UCSD-AML1 (cell line): Measurements from ENCODE around the gene DSE.

Experiments
- DNase-seq: peaks from one replicate; lab custom pipeline; 2025; ENCODE audit not compliant: unreplicated experiment; lab: John Stamatoyannopoulos, UW

DSE gene

DNA sequence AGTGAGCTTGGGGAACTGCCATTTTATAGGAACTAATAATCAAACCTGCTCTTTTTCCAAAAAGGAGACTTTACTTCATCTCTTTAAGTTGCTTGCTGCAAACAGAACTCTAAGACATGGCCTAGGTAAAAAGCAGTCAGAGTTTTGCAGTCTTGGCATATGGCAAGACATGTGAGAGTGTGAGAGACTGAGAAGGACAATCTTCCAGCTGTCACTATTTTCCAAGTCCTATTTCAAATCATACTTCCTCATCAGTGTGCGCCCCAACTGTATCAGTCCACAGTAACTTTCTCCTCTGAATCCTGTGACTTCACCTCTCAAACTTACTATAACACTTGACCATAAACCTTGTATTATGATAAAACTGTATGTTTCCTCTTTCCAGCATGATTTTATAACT lies 100.8 kb downstream of the DSE start:
- no peak for DNase-seq

DNA sequence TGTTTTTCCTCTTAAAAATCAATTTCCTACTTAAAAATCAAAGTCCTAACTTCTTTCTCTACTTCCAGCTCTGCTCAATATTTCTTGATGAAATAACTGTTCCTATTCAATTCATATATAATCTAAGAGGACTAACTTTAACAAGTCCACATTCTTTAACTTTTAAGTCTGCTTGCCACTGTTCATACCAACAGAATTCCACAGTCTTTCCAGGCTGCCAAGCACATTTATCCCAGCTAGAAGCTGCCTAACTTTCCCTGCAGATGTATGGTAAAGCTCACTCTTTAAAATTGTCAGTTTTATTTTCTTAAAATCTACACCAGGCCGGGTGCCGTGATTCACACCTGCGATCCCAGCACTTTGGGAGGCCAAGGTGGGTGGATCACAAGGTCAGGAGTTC lies 102.0 kb downstream of the DSE start:
- no peak for DNase-seq

DNA sequence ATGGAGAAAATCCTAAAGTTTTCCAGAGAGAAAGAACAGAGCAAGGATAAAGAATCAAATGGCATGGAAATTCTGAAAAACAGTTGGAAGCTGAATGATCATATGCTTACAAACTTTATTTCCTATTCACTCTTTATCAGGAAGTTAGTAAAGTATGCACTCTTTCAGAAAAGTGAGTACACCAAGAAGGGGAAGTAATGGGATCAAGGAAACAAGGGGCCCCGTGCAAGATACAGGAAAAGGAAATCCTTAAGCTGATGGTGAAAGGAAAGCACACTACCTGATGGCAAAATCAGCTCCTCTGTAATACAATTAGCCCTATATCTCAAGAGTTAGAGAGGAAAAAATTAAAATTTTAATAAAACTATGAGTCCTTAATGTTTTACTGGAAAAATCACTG lies 104.4 kb downstream of the DSE start:
- no peak for DNase-seq

DNA sequence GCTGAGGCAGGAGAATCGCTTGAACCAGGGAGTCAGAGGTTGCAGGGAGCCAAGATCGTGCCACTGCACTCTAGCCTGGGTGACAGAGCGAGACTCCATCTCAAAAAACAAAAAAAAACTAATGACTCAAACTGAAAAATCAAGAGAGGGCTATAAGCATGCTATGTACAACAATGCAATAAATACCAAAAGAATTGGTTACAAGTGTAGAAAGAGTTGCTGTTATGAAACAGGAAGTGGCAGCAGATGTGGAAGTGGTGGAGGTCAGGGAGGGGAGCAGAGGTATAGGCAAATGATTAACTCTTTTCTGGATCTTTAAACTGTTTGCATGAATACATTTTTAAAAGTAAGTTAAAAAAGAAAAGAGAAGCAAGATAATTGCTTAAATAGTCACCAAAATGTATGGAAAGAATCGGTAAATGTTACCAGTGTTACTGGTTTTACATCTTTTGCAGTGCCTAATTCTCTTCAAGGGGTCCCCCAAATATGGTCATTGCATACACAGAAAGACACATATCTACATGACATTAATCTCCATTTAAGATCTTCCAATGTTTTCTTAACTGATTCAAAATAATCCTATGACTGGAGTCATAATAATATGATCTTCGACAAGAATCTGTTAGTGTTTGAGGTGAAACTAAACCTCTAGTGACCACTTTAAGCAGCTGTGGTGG lies 105.4 kb downstream of the DSE start:
- peak; percentile 22 for DNase-seq

DNA sequence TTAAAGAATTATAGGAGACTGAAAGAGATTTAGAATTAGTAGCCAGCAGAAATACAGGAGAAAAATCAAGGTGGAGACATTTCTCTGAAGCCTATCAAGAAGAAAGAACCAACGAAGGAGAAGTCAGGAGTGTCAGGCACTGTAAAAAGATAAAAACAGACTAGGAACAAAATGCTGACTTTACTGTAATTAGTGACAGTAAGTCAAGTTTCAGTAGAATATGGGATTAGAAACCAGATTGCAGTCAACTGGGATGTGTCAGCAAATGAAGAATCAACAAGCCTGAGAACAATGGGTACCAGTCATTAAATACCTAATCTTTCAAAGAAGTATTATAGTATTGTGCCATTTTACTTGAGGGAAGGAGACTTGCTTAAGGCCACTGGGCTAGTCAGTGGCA lies 112.0 kb downstream of the DSE start:
- DNase-seq, result no peak

DNA sequence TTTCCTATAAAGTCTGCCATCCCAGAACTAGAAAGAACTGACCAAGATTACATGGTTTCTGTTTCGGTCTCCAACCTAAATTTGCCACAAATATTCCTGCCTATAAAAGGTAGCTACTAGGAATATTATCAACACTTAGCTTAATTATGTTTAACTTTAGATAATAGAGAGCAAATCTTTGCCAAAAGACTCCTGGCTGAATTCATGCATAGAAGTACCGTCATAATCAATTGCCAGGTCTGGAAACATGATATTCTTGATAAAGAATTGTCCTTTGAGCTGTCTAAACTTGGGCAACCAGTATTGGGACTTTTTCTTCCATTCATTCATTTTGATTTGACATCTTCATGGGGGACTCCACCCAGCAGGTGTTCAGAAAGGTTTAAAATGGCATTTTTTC lies 112.9 kb downstream of the DSE start:
- DNase-seq, result no peak

DNA sequence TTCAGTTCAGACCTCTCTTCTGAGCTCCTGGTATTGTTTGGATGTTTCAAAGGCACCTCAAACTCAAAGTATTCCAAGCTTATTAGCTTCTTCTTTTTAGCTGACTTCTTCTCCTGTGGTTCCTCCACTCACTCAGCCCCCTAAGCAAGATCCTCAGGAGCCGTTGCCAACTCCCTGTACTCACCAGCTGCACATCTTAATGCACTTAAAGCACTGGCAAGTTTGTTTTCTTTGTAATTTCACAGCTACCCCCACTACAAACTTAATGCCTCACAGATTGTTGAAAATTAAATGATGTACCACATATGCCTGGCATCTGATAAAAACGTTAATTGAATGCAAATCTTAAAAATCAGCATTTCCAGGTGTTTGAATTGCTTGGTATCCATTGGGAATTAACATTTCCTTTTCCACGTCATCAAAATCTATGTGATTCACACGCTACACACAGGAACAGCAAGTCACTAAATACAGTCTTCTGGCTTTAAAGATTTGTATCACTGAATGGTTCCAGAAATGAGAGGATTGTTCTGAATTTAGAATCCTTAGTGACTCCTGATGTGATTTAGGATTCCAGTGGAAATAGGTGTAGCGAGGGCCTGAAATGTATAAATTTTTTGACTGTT lies 114.9 kb downstream of the DSE start:
- no peak for DNase-seq

DNA sequence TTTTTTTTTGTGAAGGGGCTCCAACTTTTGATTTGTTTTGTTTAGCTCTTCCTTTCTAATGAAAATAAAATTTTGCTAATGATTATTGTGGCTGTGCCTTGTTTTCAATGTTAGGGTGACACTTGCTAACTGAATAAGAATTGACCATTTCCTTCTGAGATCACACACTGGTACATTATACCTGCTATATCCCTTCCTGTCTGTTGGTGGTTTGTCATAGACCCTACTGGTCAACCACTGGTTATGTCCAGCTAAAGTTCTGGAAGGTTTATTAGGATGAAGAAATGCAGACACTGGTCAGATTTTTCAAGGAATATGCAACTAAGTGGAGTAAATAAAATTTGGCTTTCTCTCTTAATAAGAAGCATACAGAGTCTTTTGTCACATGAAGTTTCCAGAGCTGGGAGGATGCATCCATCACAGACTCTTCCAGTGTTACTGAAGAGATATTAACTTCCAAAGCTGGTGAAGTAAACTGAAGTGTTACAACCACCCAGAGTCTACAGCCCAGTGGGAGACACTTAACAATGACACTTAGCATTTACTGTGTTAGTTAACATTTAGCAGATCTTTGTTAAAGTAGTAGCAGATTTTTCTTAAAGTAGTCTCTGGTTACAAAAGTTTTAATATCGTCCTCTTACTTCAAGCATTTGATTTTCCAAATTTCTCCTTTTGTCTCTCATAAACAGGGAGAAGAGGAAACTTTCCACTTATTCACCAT lies 121.0 kb downstream of the DSE start:
- no peak for DNase-seq

DNA sequence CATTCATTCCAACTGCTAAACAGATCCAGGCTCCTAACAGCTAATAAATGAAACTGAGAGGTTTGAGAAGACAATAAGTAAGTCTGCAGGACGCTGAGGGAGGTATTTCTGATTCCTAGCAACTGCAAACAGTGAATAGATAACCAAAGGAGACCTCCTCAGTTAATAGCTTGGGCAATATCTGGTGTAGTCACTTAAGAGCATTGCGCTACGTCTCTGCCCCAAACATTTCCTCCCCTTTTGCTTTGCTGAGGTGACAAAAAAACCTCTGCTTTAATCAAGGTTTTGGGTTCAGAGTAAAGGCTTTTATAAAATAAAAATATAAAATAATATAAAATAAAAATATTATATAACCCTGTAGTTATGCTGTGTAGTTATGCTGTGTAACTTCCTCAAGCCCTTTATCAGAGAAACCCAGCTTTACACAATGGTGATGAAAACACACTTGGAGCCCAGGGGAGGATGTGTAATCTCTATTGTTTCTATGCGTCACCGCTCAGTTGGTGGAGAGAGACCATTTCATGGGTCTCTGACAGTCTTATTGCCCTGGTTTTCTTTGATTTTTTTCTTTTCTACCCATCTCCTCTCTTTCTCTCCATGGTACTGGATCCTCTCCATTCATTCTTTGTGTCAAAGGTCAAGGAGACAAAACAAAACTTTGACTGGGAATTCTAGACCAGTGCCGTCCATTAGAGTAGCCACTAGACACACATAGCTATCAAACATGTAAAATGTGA lies 121.8 kb downstream of the DSE start:
- DNase-seq, result peak; percentile 9
